ENCODE measurements around the gene OR2L13. TPM values are rescaled to one million over a fixed set of nuclear protein-coding genes. Genes with fewer than 3 reads are reported as not detected.

The OR2L13 gene
- total and polyA plus RNA-seq, 2 donors (not counting 3 experiments of a cell fraction or from before 2014, with no cell fraction given), result not detected

- intact Hi-C loops (cut with micrococcal nuclease), result no loop called here
- no peaks in the 10 kb centered on the region for H3K27me3 ChIP-seq (ENCODE audit: control insufficient read depth in 2 of 2, insufficient read depth in 2 of 2, low read length in 2 of 2)
- CTCF ChIA-PET, result no interaction called here
- H3K4me1 ChIP-seq (ENCODE audit: control insufficient read depth, extremely low read depth, insufficient read depth, low read length), result no peaks in the 10 kb centered on the region
- FAIRE-seq (no peak), DNase-seq (ENCODE audit: low read depth, low spot score) (no peak)
- dilution Hi-C loops (cut with MboI; ENCODE audit: extremely low pct_ligation_motif_present, low sequenced_read_pairs), result no loop called here
- BruUV-seq (replicated peaks), result no TSS peak
- H3K9ac ChIP-seq (replicated peaks; ENCODE audit: extremely low read depth, insufficient read depth, low read length), result no peak overlapping the region
- POLR2A ChIA-PET, result no interaction called here
- no peak overlapping the region for H3K27ac ChIP-seq (ENCODE audit: insufficient read depth, low read depth, low read length)
- no peak overlapping the region for H2AFZ ChIP-seq (ENCODE audit: low read depth, low read length)
- no peak overlapping the region for H3K4me3 ChIP-seq (replicated peaks in 1 of 3; ENCODE audit: insufficient read depth in 1 of 3, low read depth in 1 of 3, low read length in 3 of 3)
- peaks cover 3% of the 10 kb centered on the region for H3K9me3 ChIP-seq (replicated peaks; ENCODE audit: control insufficient read depth, insufficient read depth, low read length)
- H3K36me3 ChIP-seq (ENCODE audit: control insufficient read depth in 2 of 2, extremely low read depth in 1 of 2, insufficient read depth in 2 of 2, low read length in 2 of 2), result no peaks in the 10 kb centered on the region
- H3K4me2 ChIP-seq (ENCODE audit: insufficient read depth, low read length), result no peak overlapping the region
- H4K20me1 ChIP-seq (replicated peaks; ENCODE audit: control insufficient read depth, extremely low read depth, insufficient read depth, low read length), result no peaks in the 10 kb centered on the region
- H3K79me2 ChIP-seq (ENCODE audit: control insufficient read depth, insufficient read depth, low read length), result no peaks in the 10 kb centered on the region
- TF ChIP-seq MYC (IDR thresholded peaks at IDR 0.05; ENCODE audit: low read depth, low read length), result no peak
- TF ChIP-seq POLR2AphosphoS5 (IDR thresholded peaks at IDR 0.05; ENCODE audit: insufficient read depth, low read depth, low read length), result no peak
- no peak for TF ChIP-seq JUN (IDR thresholded peaks at IDR 0.05; ENCODE audit: borderline replicate concordance, insufficient read depth, insufficient read length, low read depth)
- TF ChIP-seq CTCF (IDR thresholded peaks at IDR 0.05; ENCODE audit: extremely low read depth in 1 of 2, insufficient read depth in 1 of 2, low read depth in 1 of 2, low read length in 2 of 2), result no peak
- TF ChIP-seq EZH2 (IDR thresholded peaks at IDR 0.05; ENCODE audit: borderline replicate concordance, low read depth, low read length, severe bottlenecking), result no peak
- TF ChIP-seq, protein P1, sequence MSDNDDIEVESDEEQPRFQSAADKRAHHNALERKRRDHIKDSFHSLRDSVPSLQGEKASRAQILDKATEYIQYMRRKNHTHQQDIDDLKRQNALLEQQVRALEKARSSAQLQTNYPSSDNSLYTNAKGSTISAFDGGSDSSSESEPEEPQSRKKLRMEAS (IDR thresholded peaks at IDR 0.05; ENCODE audit: insufficient read depth, insufficient read length), result no peak
- TF ChIP-seq GATA2 (IDR thresholded peaks at IDR 0.05; ENCODE audit: insufficient read depth, insufficient read length, low read depth, low read length), result no peak
- TF ChIP-seq POLR2A (IDR thresholded peaks at IDR 0.05; ENCODE audit: low read depth, low read length), result no peak
- TF ChIP-seq FOS (IDR thresholded peaks at IDR 0.05; ENCODE audit: borderline replicate concordance, insufficient read depth, low read length), result no peak
- no peaks in the 10 kb centered on the region for H3K9me1 ChIP-seq (replicated peaks; ENCODE audit: control insufficient read depth, extremely low read depth, insufficient read depth, low read length)
Observed at GRCh38 chr1:248136811-248137210, 41.8 kb downstream of the OR2L13 start.

Data from endothelial cell of umbilical vein (primary cell).